CD4-positive, alpha-beta T cell treated with Interleukin-6 at 100 ng/mL for 8 hours (primary cell): ENCODE measurements around the gene SNX6.
"Not testable (repeated sequence)": the region's sequence is repeated elsewhere in the genome, so short reads cannot be mapped to it uniquely, and the experiment has no call there.

ENCODE experiments used
- DNase-seq: peaks from one replicate; pipeline ENCODE4 v3.0.0-alpha.2; 2020; ENCODE audit warnings: mixed read lengths, low spot score

Gene SNX6

GRCh38 chr14:34634360-34634771 is 4.4 kb upstream of the SNX6 start:
- DNase-seq, result not testable (repeated sequence)

- no peak for DNase-seq
Observed at GRCh38 chr14:34633742-34634141, 3.8 kb upstream of the SNX6 start.

- DNase-seq, result no peak
Observed at GRCh38 chr14:34632411-34632978, 2.5 kb upstream of the SNX6 start.

- no peak for DNase-seq
Observed at GRCh38 chr14:34629344-34629656, 648 bp downstream of the SNX6 start.

GRCh38 chr14:34628681-34629135 is 1.2 kb downstream of the SNX6 start:
- DNase-seq, result peak; percentile 11

GRCh38 chr14:34623506-34623905 is 6.4 kb downstream of the SNX6 start:
- DNase-seq, result no peak

GRCh38 chr14:34620839-34621238 is 9.1 kb downstream of the SNX6 start:
- no peak for DNase-seq

- no peak for DNase-seq
Observed at GRCh38 chr14:34620115-34620514, 9.8 kb downstream of the SNX6 start.

GRCh38 chr14:34619471-34619870 is 10.5 kb downstream of the SNX6 start:
- no peak for DNase-seq

GRCh38 chr14:34616360-34616759 is 13.6 kb downstream of the SNX6 start:
- DNase-seq, result no peak

- no peak for DNase-seq
Observed at GRCh38 chr14:34615507-34615906, 14.4 kb downstream of the SNX6 start.

- DNase-seq, result no peak
Observed at GRCh38 chr14:34614638-34615037, 15.3 kb downstream of the SNX6 start.

GRCh38 chr14:34610101-34610500 is 19.8 kb downstream of the SNX6 start:
- DNase-seq, result no peak

- no peak for DNase-seq
Observed at GRCh38 chr14:34605461-34605860, 24.5 kb downstream of the SNX6 start.

- DNase-seq, result no peak
Observed at GRCh38 chr14:34604995-34605394, 25.0 kb downstream of the SNX6 start.

GRCh38 chr14:34596891-34597290 is 33.1 kb downstream of the SNX6 start:
- no peak for DNase-seq

GRCh38 chr14:34593740-34594375 is 36.1 kb downstream of the SNX6 start:
- no peak for DNase-seq

GRCh38 chr14:34592623-34593022 is 37.3 kb downstream of the SNX6 start:
- DNase-seq, result no peak

GRCh38 chr14:34583525-34583924 is 46.4 kb downstream of the SNX6 start:
- DNase-seq, result no peak

GRCh38 chr14:34582117-34582680 is 47.7 kb downstream of the SNX6 start:
- no peak for DNase-seq

- DNase-seq, result no peak
Observed at GRCh38 chr14:34580381-34580780, 49.6 kb downstream of the SNX6 start.

- no peak for DNase-seq
Observed at GRCh38 chr14:34571771-34572170, 58.2 kb downstream of the SNX6 start.

GRCh38 chr14:34569750-34570149 is 60.2 kb downstream of the SNX6 start:
- no peak for DNase-seq

GRCh38 chr14:34568803-34569202 is 61.1 kb downstream of the SNX6 start:
- DNase-seq, result no peak
